Prostate gland (tissue), 2 donors: Measurements from ENCODE around the gene NUMBL.

Source experiments
- CTCF ChIP-seq, 4 experiments: fragments of 200-600 bp in 2 of 4; fragments of 450-650 bp in 2 of 4; sonication (generic) in 2 of 4; IDR thresholded peaks; 1 replicate in 3 of 4; 2 replicates in 1 of 4; pipeline ENCODE4 v1.5.1; 2016 to 2019; ENCODE audit warnings: antibody characterized with exemption in 4 of 4, mild to moderate bottlenecking in 2 of 4, moderate library complexity in 2 of 4
- POLR2A ChIP-seq: fragments of 450-650 bp; IDR thresholded peaks from one replicate; pipeline ENCODE4 v1.6.1; 2016; ENCODE audit warnings: antibody characterized with exemption, mild to moderate bottlenecking

DNA sequence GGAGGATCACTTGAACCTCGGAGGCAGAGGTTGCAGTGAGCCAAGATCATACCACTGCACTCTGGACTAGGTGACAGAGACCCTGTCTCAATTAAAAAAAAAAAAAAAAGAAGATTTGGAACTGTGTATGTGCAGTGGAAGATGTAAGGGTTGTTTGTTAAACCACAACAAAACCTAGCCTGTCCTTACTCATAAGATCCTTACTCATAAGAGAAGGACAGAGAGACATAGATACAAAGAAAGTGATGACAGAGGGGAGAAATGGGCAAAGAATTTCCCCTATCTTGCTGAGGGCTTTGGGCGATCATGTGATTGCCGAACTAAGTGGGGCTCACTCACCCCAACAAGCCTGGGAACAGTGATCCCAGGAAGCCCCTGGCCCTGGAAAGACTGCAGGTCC, 34.4 kb upstream of the NUMBL start:
- no peak for TF ChIP-seq CTCF (IDR thresholded peaks at IDR 0.05)
- no peak for TF ChIP-seq POLR2A
